H1 (cell line): Measurements from ENCODE around the gene SLC22A23. TPM values are rescaled to one million over a fixed set of nuclear protein-coding genes. Genes with fewer than 3 reads are reported as not detected.

ENCODE experiments used
- CTCF ChIA-PET: fragments of 300-600 bp; sonication (Branson Sonifier 250); formaldehyde crosslinking; loops from one replicate; lab custom pipeline; 2021; ENCODE audit not compliant: partially characterized antibody; lab: Charles Lee
- POLR2A ChIA-PET: fragments of 300-600 bp; sonication (Branson Sonifier 250); formaldehyde crosslinking; loops from one replicate; lab custom pipeline; 2021; ENCODE audit warnings: inconsistent platforms; ENCODE audit not compliant: partially characterized antibody; lab: Charles Lee
- DNase-seq, 2 experiments: peaks; one replicate each; pipeline versions ENCODE4 v3.0.0 to v3.0.0-alpha.2; 2010 to 2022; ENCODE audit warnings: low spot score in 2 of 2, low read depth in 1 of 2, mixed read lengths in 1 of 2
- FAIRE-seq: peaks from 2 replicates; lab custom pipeline; 2011; peaks lifted over from hg19 to GRCh38; lab: Jason Lieb, UNC
- H2AFZ ChIP-seq: 2 replicates; pipeline ENCODE4 v1.8.1; 2012; ENCODE audit warnings: low read length, inconsistent platforms
- H2AK5ac ChIP-seq: 2 replicates; pipeline ENCODE4 v1.6.1; 2013; ENCODE audit warnings: low read depth, low read length
- H2BK120ac ChIP-seq: replicated peaks from 2 replicates; pipeline ENCODE3; 2013; ENCODE audit warnings: low read depth, low read length, inconsistent platforms
- H2BK12ac ChIP-seq: 2 replicates; pipeline ENCODE4 v1.6.1; 2013; ENCODE audit warnings: low read depth, low read length
- H2BK15ac ChIP-seq: 2 replicates; pipeline ENCODE4 v1.6.1; 2013; ENCODE audit warnings: low read length
- H2BK20ac ChIP-seq: 2 replicates; pipeline ENCODE4 v1.6.1; 2013; ENCODE audit warnings: low read length
- H2BK5ac ChIP-seq: 2 replicates; pipeline ENCODE4 v1.6.1; 2013; ENCODE audit warnings: low read depth, low read length
- H3K14ac ChIP-seq: 2 replicates; pipeline ENCODE4 v1.6.1; 2013; ENCODE audit warnings: inconsistent platforms; ENCODE audit not compliant: insufficient read length
- H3K18ac ChIP-seq: 2 replicates; pipeline ENCODE4 v1.6.1; 2013; ENCODE audit warnings: low read length; ENCODE audit errors: extremely low read depth
- H3K23ac ChIP-seq: 2 replicates; pipeline ENCODE4 v1.6.1; 2013; ENCODE audit warnings: inconsistent platforms; ENCODE audit not compliant: insufficient read length
- H3K23me2 ChIP-seq: 2 replicates; pipeline ENCODE4 v1.6.1; 2013; ENCODE audit warnings: low read depth, low read length
- H3K27ac ChIP-seq: 2 replicates; pipeline ENCODE4 v1.6.1; 2011; ENCODE audit warnings: low read depth, low read length, inconsistent platforms
- H3K27me3 ChIP-seq, 4 experiments: replicated peaks in 1 of 4; 1 replicate in 1 of 4; 2 replicates in 3 of 4; pipeline versions ENCODE4 v1.6.1 to v1.8.1; 2011 to 2013; ENCODE audit warnings: low read length in 3 of 4, mild to moderate bottlenecking in 3 of 4, inconsistent platforms in 2 of 4, mixed read lengths in 2 of 4, moderate library complexity in 1 of 4; ENCODE audit not compliant: control insufficient read depth in 3 of 4, insufficient read depth in 3 of 4; ENCODE audit errors: extremely low read depth in 1 of 4
- H3K36me3 ChIP-seq, 4 experiments: 2 replicates each; pipeline versions ENCODE4 v1.6.1 to v1.8.1; 2011 to 2013; ENCODE audit warnings: mild to moderate bottlenecking in 4 of 4, low read length in 3 of 4, moderate library complexity in 2 of 4, control low read depth in 1 of 4, inconsistent platforms in 1 of 4; ENCODE audit not compliant: insufficient read depth in 4 of 4, control insufficient read depth in 2 of 4
- H3K4ac ChIP-seq: replicated peaks from 2 replicates; pipeline ENCODE3; 2013; ENCODE audit warnings: low read length, low read depth, mixed read lengths, inconsistent platforms; ENCODE audit not compliant: insufficient read length
- H3K4me1 ChIP-seq, 4 experiments: replicated peaks in 1 of 4; 1 replicate in 1 of 4; 2 replicates in 3 of 4; pipeline versions ENCODE4 v1.6.1 to v1.8.1; 2011 to 2013; ENCODE audit warnings: low read length in 3 of 4, inconsistent platforms in 2 of 4, mixed read lengths in 1 of 4; ENCODE audit not compliant: insufficient read depth in 4 of 4, control insufficient read depth in 3 of 4
- H3K4me2 ChIP-seq, 2 experiments: 2 replicates each; pipeline versions ENCODE4 v1.6.1 to v1.8.1; 2011 to 2013; ENCODE audit warnings: low read depth in 2 of 2, low read length in 2 of 2, control low read depth in 1 of 2, inconsistent platforms in 1 of 2, mild to moderate bottlenecking in 1 of 2; ENCODE audit not compliant: insufficient read depth in 1 of 2
- H3K4me3 ChIP-seq, 4 experiments: fragments of 200-600, 300-600 bp in 1 of 4; sonication (generic), shearing (Covaris generic), sonication (Bioruptor Twin) in 1 of 4; 2 replicates each; pipeline versions ENCODE4 v1.5.1 to v1.8.1; 2011 to 2016; ENCODE audit warnings: low read length in 4 of 4, low read depth in 3 of 4, control low read depth in 2 of 4, inconsistent platforms in 2 of 4, mild to moderate bottlenecking in 2 of 4, mixed read lengths in 1 of 4, moderate library complexity in 1 of 4; ENCODE audit not compliant: insufficient read depth in 2 of 4; ENCODE audit errors: extremely low read depth in 1 of 4
- H3K56ac ChIP-seq: replicated peaks from 2 replicates; pipeline ENCODE3; 2013; ENCODE audit warnings: low read depth, mild to moderate bottlenecking, mixed read lengths, low read length, inconsistent platforms; ENCODE audit not compliant: insufficient read length
- H3K79me1 ChIP-seq: 2 replicates; pipeline ENCODE4 v1.6.1; 2013; ENCODE audit warnings: low read depth, low read length, control low read depth
- H3K79me2 ChIP-seq, 2 experiments: 2 replicates each; pipeline versions ENCODE4 v1.6.1 to v1.8.1; 2012 to 2013; ENCODE audit warnings: low read length in 2 of 2, mild to moderate bottlenecking in 2 of 2, inconsistent platforms in 1 of 2; ENCODE audit not compliant: insufficient read depth in 2 of 2, control insufficient read depth in 1 of 2
- H3K9ac ChIP-seq, 4 experiments: replicated peaks in 1 of 4; 1 replicate in 1 of 4; 2 replicates in 3 of 4; pipeline versions ENCODE4 v1.6.1 to v1.8.1; 2011 to 2013; ENCODE audit warnings: low read depth in 3 of 4, low read length in 3 of 4, control low read depth in 2 of 4, mild to moderate bottlenecking in 2 of 4, moderate library complexity in 2 of 4, inconsistent platforms in 1 of 4; ENCODE audit errors: extremely low read depth in 1 of 4
- H3K9me3 ChIP-seq, 2 experiments: 2 replicates each; pipeline versions ENCODE4 v1.6.1 to v1.8.1; 2012 to 2013; ENCODE audit warnings: mild to moderate bottlenecking in 2 of 2, moderate library complexity in 2 of 2, control low read depth in 1 of 2, inconsistent platforms in 1 of 2, low read depth in 1 of 2, low read length in 1 of 2, mixed read lengths in 1 of 2; ENCODE audit not compliant: insufficient read depth in 2 of 2
- H4K20me1 ChIP-seq, 2 experiments: replicated peaks in 1 of 2; 2 replicates each; pipeline versions ENCODE3 to v1.8.1; 2011 to 2013; ENCODE audit warnings: inconsistent platforms in 2 of 2, low read length in 2 of 2, mild to moderate bottlenecking in 1 of 2; ENCODE audit not compliant: insufficient read depth in 2 of 2, control insufficient read depth in 1 of 2
- H4K5ac ChIP-seq: 2 replicates; pipeline ENCODE4 v1.6.1; 2013; ENCODE audit warnings: low read length, low read depth, mixed read lengths, inconsistent platforms; ENCODE audit not compliant: insufficient read length
- H4K8ac ChIP-seq: 2 replicates; pipeline ENCODE4 v1.8.0; 2013; ENCODE audit warnings: mild to moderate bottlenecking, moderate library complexity, low read length, inconsistent platforms; ENCODE audit not compliant: insufficient read depth; ENCODE audit errors: extremely low read depth
- H4K91ac ChIP-seq: replicated peaks from 2 replicates; pipeline ENCODE3; 2013; ENCODE audit warnings: low read length, mixed read lengths, inconsistent platforms; ENCODE audit not compliant: insufficient read length
- RAD21 ChIP-seq, 2 experiments: IDR thresholded peaks in 1 of 2; conservative IDR thresholded peaks in 1 of 2; 2 replicates each; pipeline ENCODE4 v1.6.1; 2011; ENCODE audit warnings: low read depth in 2 of 2, low read length in 2 of 2, improper control_type of control experiment in 1 of 2, inconsistent platforms in 1 of 2, mild to moderate bottlenecking in 1 of 2, moderate library complexity in 1 of 2
- WGBS, 2 experiments: shearing (Covaris generic) in 1 of 2; methylation state at CpG; one replicate each; pipeline versions ENCODE4 v1.1.6 to v1.1.7; 2013 to 2015; ENCODE audit warnings: low lambda C conversion rate in 2 of 2, mixed read lengths in 2 of 2, inconsistent platforms in 1 of 2, low coverage in 1 of 2, missing lambda C conversion rate in 1 of 2; ENCODE audit not compliant: insufficient replicate concordance in 2 of 2, insufficient coverage in 1 of 2, insufficient read length in 1 of 2; ENCODE audit errors: extremely low coverage in 1 of 2, missing lambda C conversion rate in 1 of 2; 5-methylcytosine and 5-hydroxymethylcytosine counted together
- polyA plus RNA-seq, 7 experiments: library from polyadenylated mRNA; depleted of rRNA in 3 of 7; stranded (reverse) in 5 of 7; unstranded in 2 of 7; fragments of >200 nt in 5 of 7; fragments of 200-250 nt in 2 of 7; gene quantifications; 1 replicate in 5 of 7; 2 replicates in 1 of 7; 4 replicates in 1 of 7; pipeline versions ENCODE4 v1.2.1 to v1.2.3, GENCODE V29; 2011 to 2013; ENCODE audit warnings: missing spikeins in 2 of 7, mixed read lengths in 2 of 7
- total RNA-seq: library from RNA; stranded (reverse); fragmentation: NEBNext Ultra II Directional; extraction: Animal tissue kit (Norgen Biotek cat#: 25700); gene quantifications from 2 replicates; pipeline ENCODE4 v1.2.1, GENCODE V29; 2021

The SLC22A23 gene
- total and polyA plus RNA-seq, 2 of the 8 experiments (the other 6 are each of a cell fraction or from before 2014, with no cell fraction given), result 9.9 to 38.4 TPM

GRCh38 chr6:3244003-3244831 is 212.6 kb downstream of the SLC22A23 start:
- Histone ChIP-seq H2BK120ac (no peak overlapping the region), H3K79me2 (no peaks in the 10 kb centered on the region), H3K23ac (no peak overlapping the region), H3K56ac (no peak overlapping the region), H3K23me2 (no peaks in the 10 kb centered on the region), H4K91ac (no peak overlapping the region), H2BK12ac (no peak overlapping the region), H2AFZ (no peak overlapping the region), H3K4me3 (no peak overlapping the region), H3K4ac (no peak overlapping the region), H3K9ac (no peak overlapping the region), H3K79me1 (no peaks in the 10 kb centered on the region), H2BK5ac (no peak overlapping the region), H3K4me2 (no peak overlapping the region), H3K27me3 (no peaks in the 10 kb centered on the region), H4K8ac (no peak overlapping the region), H2BK20ac (no peak overlapping the region), H3K9me3 (no peaks in the 10 kb centered on the region), H3K27ac (no peak overlapping the region), H3K14ac (no peak overlapping the region), H4K20me1 (no peaks in the 10 kb centered on the region), H3K4me1 (peaks cover 0 to 9% (median 6%) of the 10 kb centered on the region in 4 experiments; a peak in 5 of 7 replicates), H3K36me3 (no peaks in the 10 kb centered on the region), H3K18ac (no peak overlapping the region), H2BK15ac (no peak overlapping the region), H2AK5ac (no peak overlapping the region), H4K5ac (no peak overlapping the region)
- CTCF ChIA-PET, result interaction anchor here (0.6 to 1.4 kb wide), 7 partner anchors 8 to 305 kb away, joined by 3 to 5 read pairs (median 3); no protein-coding TSS in a partner anchor
- no peak for DNase-seq
- no peak for FAIRE-seq
- POLR2A ChIA-PET, result interaction anchor here (0.6 to 10.7 kb wide), 2 partner anchors 15 to 97 kb away, joined by 3 to 122 read pairs; partner anchors contain the start of gene TUBB2B
- no peak for TF ChIP-seq RAD21 (IDR thresholded peaks at IDR 0.05 in 1 of 2, conservative IDR thresholded peaks at IDR 0.05 in 1 of 2; ENCODE audit: low read depth in 2 of 2, low read length in 2 of 2)
- WGBS, 2 experiments, result 85% methylated on average over 8 of the region's 8 CpGs; no CpG with 5 or more reads in 1 of the 2 experiments
